GM21381 (cell line): Measurements from ENCODE around the gene HIVEP2.

Source experiments
- ATAC-seq: cut with Tn5 transposase; IDR thresholded peaks from one replicate; pipeline ENCODE4 v1.9.1; 2021; ENCODE audit warnings: mild to moderate bottlenecking, moderate library complexity; ENCODE audit not compliant: unreplicated experiment

Gene HIVEP2

DNA sequence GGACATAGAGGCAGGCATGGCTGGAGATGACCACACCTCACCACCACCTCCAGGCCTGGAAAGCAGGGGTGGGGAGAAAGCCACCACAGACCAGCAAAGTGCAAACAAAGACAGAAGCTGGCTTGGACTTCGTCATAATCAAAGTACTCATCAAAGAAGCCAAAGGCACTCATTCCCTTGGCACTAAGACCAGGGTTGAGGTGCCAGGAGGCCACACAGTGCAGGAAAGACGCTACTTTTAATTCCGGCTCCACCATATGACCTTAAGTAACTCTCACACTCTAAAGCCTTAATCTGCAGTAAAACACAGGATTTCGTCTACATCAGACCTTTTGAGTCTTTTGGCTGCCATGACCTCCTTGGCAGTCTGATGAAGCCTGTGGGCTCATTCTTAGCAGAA lies 123.1 kb downstream of the HIVEP2 start:
- ATAC-seq: no peak

GRCh38 chr6:142821164-142821716 lies 123.7 kb downstream of the HIVEP2 start:
- no peak for ATAC-seq

GRCh38 chr6:142820338-142821051 lies 124.5 kb downstream of the HIVEP2 start:
- ATAC-seq: no peak

DNA sequence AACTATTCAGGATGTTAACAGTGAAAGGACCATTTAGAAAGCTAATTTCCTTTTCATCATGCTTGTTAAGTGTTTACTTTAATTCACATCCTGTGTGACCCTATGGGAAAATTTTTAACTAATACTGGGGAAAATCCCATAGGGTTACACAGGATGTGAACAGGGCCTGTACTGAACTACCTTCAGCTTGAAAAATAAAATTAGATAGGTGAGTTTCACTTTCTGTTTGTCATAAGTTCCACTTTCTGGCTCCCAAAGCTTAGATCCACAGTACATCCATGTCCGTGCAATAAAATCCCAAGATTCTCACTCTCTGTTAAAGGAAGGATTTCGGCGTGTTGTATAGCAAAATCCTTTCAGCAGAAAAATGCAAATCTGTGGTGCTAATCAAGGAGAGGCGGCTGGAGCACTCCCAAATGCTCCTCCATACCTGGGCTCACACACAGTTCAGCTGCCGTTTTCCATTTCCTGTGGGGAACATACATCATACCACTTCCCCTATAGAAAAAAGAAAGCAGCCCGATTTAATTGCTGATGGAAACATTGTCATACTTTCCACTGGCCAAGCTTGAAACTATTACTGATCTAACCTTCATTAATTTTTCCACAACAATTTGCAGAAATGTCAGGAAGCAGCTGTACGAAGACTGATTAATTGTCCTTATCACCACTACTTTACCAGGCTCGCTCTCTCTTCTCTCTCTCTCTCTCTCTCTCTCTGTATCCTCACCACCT lies 125.2 kb downstream of the HIVEP2 start:
- ATAC-seq: peak; percentile 56

DNA sequence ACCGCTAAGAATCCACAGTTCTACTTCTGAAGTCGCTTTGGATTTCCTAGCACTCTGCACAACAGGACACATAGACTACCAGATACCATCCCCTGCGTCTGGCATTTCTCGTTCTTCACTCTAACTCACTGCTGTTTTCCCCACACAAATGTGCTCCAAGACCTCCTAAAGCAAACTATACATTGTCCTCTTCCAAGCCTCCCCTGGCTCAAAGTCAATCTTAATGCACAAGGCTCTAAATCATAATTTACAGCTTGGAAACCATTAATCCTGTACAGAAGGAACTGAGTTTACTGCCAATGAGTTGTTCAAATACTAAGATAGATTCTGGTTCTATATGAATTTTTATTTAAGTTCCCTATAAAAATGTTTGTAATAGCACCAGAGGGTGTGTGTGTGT lies 128.5 kb downstream of the HIVEP2 start:
- ATAC-seq: no peak

DNA sequence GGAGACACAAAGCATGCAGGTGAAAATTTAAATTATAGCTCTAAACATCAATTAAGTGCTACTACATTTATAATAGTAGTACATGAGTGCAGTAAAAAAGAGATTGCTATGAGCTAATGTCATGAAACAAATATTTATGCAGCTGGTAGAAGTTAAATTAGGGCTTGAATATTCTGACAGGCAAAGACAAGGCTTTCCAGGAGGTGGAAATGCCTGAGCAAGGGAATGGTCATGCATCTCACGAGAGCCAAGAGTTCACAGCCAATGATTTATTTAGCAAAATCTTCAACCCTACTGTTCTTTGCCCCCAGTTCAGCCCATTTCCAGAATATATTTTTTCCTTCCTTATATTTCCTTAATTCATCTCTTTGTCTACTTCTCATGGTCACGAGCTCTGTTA lies 128.9 kb downstream of the HIVEP2 start:
- ATAC-seq: no peak

DNA sequence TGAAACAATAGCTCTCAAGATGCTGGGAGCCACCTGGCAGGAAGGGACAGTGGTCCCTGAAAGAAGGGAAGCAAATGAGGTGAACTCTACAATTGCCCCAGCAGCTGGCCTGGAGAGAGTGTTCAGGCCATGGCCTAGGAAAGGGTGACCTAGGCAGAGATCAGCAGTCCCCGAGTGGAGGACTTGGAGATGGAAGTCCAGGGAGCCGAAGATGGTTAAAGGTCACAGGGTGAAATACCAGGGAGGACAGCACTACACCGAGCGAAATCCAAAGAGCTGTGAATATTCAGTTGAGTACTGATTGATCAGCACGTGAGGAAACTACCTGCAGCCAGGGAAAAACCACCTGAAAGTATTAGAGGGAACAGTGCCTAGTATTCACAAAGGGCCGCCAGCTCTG lies 133.1 kb downstream of the HIVEP2 start:
- ATAC-seq: no peak

GRCh38 chr6:142810952-142811514 lies 133.9 kb downstream of the HIVEP2 start:
- no peak for ATAC-seq

DNA sequence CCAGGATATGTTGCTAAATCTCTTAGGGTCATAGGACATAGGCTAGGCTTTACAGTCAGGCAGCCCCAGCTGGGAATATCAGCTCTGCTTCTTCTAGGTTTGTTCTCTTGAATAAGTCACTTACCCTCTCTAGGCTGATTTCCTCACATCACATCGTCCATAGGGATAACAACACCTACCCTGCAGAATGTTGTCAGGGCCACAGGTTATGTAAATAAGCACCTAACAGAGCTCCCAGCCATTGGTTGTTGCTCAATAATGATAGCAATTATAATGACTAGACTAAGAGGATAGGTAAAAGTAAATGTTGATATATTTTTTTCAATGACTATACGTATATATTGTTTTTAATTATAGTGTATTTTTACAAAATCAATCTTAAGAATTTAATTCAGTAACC lies 135.0 kb downstream of the HIVEP2 start:
- ATAC-seq: no peak

- ATAC-seq: no peak
These were observed 136.4 kb downstream of the HIVEP2 start for GRCh38 chr6:142808405-142809061.

DNA sequence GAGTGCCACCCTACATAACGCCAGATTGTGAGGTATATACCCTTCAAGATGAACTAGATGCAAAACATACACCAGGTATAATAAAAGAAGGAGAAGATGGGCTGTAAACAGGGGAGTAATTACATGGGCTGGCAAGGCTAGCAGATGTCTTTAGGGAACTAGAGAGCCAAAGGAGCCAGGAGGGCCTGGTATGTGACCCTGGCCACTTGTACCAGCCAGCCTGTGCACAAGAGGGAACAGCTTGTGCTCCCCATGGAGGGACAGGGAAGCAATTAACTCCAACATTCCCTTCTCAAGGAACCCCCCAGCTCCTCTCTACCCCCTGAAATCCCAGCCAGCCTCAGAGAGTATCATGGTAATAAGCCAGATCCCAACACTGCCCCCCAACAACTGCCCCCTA lies 139.9 kb downstream of the HIVEP2 start:
- ATAC-seq: no peak

- no peak for ATAC-seq
These were observed 140.5 kb downstream of the HIVEP2 start for GRCh38 chr6:142804490-142804889.

- no peak for ATAC-seq
These were observed 141.4 kb downstream of the HIVEP2 start for GRCh38 chr6:142803495-142804058.

DNA sequence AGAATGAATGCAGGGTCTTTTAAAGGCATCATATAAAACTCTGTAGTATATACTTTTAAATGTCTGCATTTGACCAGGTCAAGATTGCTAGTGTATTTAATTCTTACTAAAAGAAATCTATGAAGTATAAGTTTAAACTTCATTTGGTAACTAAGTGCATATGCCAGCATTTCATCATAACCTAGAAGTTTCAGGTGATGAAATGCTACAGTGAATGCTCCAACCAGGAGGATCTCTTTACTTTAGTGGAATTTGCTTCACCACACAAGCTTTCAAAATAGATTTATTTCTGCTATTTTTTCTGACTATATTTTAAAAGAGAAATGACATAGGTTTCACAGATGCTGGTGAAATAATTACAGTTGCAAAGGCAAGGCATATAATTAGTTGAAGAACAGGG lies 141.9 kb downstream of the HIVEP2 start:
- ATAC-seq: no peak

- ATAC-seq: no peak
These were observed 142.9 kb downstream of the HIVEP2 start for GRCh38 chr6:142802124-142802523.

GRCh38 chr6:142800240-142800639 lies 144.7 kb downstream of the HIVEP2 start:
- no peak for ATAC-seq

- ATAC-seq: no peak
These were observed 145.3 kb downstream of the HIVEP2 start for GRCh38 chr6:142799639-142800038.

DNA sequence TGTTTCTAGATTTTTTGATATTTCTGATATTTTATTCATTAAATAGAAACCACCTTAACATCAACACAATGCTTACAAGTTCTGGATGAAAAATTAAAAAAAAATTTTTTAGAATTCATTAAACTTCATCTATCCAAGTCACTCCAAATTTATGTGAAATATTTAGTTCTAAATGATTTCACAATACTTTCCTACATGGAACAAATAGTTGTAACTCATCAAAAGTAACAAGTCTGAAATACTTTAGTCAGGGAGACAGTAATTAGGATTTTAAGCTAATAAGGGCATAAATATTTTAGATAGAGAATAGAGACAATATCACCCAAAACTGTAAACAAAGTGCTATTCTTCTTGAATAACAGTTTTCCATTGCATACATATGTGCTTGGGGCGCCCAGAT lies 147.8 kb downstream of the HIVEP2 start:
- no peak for ATAC-seq

GRCh38 chr6:142796571-142796970 lies 148.4 kb downstream of the HIVEP2 start:
- ATAC-seq: no peak

DNA sequence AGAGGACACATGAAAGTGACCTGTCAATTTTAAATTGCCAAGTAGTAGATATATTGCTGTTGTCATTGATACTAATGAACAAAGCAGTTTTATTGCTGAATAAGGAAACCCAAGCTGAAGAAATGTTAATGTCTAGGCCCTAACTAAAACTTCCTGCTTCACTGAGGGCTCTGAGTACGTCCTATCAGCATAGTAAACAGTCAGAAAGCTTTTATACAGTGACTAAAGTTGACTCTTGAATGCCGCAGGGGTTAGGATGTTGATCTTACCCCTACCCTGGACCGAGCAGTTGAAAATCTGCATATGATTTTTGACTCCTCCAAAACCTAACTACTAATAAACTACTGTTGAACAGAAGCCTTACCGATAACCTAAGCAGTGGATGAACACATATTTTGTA lies 149.0 kb downstream of the HIVEP2 start:
- ATAC-seq: no peak

DNA sequence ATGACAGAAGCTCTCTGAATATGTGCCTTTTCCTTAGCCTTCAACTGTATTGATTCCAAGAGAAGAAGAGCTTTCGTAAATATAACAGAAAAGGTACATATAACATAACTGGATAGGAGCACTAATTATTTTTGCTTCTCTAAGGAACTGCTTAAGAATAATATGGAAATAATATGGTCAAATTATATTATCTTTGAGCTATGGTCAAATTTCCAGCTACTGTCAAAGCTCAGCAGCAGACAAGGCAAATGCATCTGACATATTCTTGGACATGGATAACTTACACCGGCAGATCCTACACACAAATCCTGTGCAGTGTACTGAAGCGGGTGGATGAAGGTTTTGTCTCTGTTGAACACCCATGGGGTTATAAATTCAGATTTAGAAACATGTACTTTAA lies 150.6 kb downstream of the HIVEP2 start:
- no peak for ATAC-seq
